Right kidney (tissue), 1 donor: ENCODE measurements around the gene THAP8.

Source experiments
- DNase-seq: peaks from one replicate; pipeline ENCODE4 v3.0.0-alpha.2; 2016

Gene THAP8

GRCh38 chr19:36030264-36031148 lies 23.6 kb downstream of the THAP8 start:
- DNase-seq, result no peak

GRCh38 chr19:36028313-36029041 lies 25.6 kb downstream of the THAP8 start:
- DNase-seq, result no peak

DNA sequence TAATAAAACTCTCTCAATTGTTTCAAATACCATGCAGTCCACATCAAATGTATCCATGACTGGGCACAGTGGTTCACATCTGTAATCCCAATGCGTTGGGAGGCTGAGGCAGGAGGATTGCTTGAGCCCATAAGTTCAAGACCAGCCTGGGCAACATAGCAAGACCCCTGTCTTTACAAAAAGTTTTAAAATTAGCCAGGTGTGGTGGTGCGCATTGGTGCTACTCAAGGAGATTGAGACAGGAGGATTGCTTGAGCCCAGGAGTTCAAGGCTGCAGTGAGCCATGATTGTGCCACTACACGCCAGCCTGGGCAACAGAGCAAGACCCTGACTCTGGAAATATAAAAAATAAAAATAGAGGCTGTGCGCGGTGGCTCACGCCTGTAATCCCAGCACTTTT lies 26.4 kb downstream of the THAP8 start:
- DNase-seq, result no peak

- DNase-seq, result no peak
These were observed 27.8 kb downstream of the THAP8 start for GRCh38 chr19:36026091-36026876.

- DNase-seq, result no peak
These were observed 28.5 kb downstream of the THAP8 start for GRCh38 chr19:36025541-36025940.

DNA sequence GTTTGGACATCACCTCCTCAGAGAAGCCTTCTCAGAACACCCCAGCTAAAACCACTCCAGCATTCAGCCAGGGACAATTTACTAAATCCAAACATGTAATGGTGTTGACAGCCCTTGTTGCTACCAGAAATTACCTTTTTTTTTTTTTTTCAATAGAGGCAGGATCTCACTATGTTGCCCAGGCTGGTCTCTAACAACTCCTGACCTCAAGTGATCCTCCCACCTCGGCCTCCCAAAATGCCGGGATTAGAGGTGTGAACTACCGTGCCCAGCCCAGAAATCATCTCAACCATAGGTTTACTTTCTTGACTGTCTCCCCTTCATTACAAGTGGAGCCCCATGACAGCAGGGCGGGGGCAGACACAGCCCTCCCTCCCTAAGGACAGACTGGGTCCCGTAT lies 30.7 kb downstream of the THAP8 start:
- no peak for DNase-seq

DNA sequence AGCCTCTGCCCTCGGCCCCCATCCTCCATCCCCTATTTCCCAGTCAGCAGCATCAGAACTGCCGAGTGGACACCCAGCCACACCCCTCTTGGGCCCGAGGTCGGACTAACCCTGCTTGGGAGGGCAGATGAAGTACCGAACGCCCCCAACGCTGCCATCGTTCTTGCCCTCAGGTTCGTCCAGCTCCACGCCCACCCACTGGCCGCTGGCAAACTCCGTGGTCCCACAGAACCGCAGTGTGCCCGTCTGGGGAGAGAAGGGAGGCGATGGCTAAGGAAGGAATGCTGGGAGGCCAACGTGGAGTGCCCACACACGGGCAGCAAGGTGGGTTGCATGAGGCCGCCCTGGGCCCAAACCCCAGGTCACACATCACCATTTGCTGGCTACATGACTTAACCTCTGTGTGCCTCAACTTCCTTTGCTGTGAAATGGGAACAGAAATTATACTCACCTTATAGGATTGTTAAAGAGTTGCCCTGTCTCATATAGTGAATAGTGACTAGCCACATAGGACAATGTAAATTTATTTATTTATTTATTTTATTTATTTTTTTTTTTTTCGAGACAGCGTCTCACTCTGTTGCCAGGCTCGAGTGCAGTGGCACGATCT lies 34.9 kb downstream of the THAP8 start:
- DNase-seq, result no peak

DNA sequence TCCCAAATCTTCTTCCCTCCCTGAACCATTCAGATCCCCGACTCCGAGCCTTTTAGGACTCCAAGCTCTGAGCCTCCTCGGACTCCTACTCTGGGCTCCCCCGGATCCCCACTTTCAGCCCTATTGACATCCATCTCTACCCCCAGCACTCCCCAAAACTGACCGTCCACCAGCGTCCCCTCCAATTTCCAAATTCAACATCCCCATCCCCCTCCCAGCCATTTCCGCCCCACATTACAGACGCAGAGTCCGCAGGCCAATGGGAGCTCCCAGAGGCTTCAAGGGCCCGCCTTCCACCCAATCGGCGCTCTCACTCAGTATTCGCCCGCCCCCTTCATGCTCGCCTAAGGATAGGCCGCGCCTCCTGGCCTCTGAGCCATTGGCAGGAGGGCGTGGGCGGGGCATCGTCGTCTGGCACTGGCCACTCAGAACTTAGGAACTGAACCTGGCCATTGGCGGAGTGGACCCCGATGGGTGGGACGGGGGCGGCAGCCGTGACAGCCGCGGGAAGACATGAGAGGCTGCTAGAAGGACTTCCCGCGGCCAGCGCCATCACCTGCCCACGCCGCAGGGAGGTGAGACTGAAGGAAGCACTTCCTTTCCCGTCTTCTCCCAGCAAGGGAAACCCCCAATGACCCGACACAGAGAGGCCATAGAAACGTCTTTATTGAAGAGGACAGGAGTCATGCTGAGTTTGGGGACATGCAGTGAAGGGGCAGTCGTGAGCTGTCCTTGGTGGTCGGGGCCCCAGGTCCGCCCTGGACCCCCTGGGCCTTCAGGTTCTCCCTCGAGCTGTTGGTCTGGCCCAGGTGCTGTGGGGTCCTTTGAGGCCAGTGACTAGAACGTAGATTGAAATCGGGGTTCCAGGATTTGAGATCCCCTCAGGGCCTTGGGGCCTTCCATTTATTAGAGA lies 39.8 kb downstream of the THAP8 start, which contains the start of gene ALKBH6:
Gene ALKBH6, minus strand, starts transcription at position 202 of the 913 bp plus-strand sequence. CDS start 816 bp downstream, outside the sequence.
- peak; percentile 83 for DNase-seq

GRCh38 chr19:36013280-36014011 lies 40.6 kb downstream of the THAP8 start:
- DNase-seq, result no peak

- DNase-seq, result no peak
These were observed 43.7 kb downstream of the THAP8 start for GRCh38 chr19:36010402-36010801.

GRCh38 chr19:36009633-36010379 lies 44.3 kb downstream of the THAP8 start:
- peak; percentile 14 for DNase-seq

DNA sequence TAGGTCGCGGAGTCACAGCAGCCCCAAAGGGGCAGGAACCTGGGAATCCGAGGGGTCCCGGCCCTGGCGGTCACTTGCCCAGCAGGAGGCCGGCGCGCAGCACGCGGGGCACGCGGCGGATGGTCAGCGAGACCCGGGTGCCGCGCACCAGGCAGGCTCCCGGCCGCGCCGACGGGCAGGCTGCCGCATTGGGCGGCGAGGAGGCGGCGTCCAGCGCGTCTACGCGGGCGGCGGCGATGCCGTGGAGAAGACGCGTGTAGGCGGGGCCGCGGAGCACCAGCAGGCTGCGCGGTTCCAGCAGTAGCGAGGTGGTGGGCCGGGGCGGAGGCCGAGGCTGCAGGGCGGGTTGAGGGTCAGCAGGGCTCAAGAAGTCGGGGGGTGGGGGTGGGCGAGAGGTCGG lies 44.9 kb downstream of the THAP8 start:
- DNase-seq, result no peak

GRCh38 chr19:36008336-36008978 lies 45.6 kb downstream of the THAP8 start, which contains the start of gene SYNE4:
TSS of gene SYNE4 (minus strand) at chr19:36008813. CDS start at chr19:36008681, 132 bp downstream.
- DNase-seq, result peak; percentile 74

- no peak for DNase-seq
These were observed 47.1 kb downstream of the THAP8 start for GRCh38 chr19:36006955-36007354.

DNA sequence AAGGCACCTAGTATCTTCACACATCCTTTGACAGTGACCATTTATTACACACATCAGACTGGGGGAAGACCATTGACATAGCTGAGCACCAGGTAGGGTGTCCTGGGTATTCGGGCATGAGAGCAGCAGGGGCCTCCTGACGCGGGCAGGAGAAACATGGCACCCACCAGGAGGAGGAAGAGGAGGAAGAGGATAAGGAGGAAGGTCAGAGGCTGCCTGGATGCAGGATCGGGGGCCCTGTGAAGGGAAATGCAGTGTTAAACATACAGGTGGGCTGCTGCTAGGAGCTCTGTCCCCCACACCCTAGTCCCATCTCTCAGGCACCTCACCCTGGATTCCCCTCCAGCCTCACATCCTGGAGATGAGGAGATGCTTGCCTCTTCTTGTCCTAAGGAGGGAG lies 50.8 kb downstream of the THAP8 start:
- no peak for DNase-seq

GRCh38 chr19:36001605-36002004 lies 52.5 kb downstream of the THAP8 start:
- no peak for DNase-seq

DNA sequence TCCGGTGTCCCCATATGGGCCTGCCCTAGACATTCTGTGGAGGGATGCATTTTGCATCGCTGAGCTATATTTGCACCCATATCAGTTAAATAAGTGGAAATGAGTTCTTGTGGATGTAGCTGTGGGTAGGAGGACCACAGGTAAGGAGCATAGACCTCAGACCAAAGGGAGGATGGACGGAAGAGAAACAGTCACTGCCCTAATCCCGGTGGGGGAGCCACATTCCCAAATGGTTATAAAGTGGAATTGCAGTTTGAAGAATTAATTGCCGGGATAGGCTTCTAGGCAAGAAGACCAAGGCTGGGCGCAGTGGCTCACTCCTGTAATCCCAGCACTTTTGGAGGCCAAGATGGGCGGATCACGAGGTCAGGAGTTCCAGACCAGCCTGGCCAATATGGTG lies 57.3 kb downstream of the THAP8 start:
- no peak for DNase-seq

DNA sequence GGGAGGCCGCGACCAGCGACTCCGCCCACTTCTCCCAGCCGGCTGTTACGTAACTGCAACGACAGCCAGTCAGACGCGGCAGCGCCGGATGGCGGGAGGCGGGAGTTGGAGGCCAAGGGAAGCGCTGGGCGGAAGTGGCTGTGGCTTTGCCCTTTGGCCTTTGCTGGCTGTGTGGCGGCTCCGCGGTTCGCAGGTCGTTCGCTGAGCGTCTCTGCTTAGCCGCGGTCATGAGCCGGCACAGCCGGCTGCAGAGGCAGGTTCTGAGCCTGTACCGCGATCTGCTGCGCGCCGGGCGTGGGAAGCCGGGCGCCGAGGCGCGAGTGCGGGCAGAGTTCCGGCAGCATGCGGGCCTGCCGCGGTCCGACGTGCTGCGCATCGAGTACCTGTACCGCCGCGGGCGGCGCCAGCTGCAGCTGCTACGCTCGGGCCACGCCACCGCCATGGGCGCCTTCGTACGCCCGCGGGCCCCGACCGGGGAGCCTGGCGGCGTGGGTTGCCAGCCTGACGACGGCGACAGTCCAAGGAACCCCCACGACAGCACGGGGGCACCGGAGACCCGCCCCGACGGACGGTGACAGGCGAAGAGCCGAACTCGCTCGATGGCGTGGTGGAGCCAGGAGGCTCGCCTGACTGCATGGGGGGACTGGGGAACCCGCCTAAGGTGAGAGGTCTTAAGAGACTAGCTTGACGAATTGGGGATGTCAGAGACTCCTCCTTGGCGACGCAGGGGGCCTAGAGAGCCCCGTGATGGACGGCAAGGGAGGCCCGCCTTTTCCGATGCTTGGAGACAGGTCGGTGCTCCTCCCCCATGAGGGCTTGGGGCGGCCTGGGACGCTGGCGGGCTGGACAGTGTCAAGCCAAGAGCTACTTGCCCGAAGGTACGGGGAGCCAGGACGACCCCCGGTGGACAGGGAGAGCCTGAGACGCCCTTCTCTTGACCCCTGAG lies 58.8 kb downstream of the THAP8 start, which contains the start of gene SDHAF1:
Gene SDHAF1, plus strand, starts transcription at position 141 of the 946 bp plus-strand sequence. Its CDS starts 87 bp downstream, at position 228.
- DNase-seq, result peak; percentile 92
